Ovary (tissue), 3 donors: ENCODE results near the gene FAM53B.

Experiments used
- EP300 ChIP-seq: sonication (generic); formaldehyde crosslinking; IDR thresholded peaks from one replicate; pipeline ENCODE4 v1.6.1; 2017; ENCODE audit warnings: antibody characterized with exemption
- POLR2A ChIP-seq: fragments of 450-650 bp; IDR thresholded peaks from one replicate; pipeline ENCODE4 v1.6.1; 2017; ENCODE audit warnings: antibody characterized with exemption, mild to moderate bottlenecking, moderate library complexity
- TF ChIP-seq, protein P1 (sequence below), 3 donors: fragments of 450-650 bp in 2 of 3; fragments of 200-600 bp in 1 of 3; IDR thresholded peaks; one replicate each; pipeline versions ENCODE4 v1.5.1 to v1.8.0; 2016 to 2022; ENCODE audit warnings: antibody characterized with exemption in 3 of 3, mild to moderate bottlenecking in 1 of 3
- donor health status: DM: no; HTN: no; CAD: no.

DNA sequence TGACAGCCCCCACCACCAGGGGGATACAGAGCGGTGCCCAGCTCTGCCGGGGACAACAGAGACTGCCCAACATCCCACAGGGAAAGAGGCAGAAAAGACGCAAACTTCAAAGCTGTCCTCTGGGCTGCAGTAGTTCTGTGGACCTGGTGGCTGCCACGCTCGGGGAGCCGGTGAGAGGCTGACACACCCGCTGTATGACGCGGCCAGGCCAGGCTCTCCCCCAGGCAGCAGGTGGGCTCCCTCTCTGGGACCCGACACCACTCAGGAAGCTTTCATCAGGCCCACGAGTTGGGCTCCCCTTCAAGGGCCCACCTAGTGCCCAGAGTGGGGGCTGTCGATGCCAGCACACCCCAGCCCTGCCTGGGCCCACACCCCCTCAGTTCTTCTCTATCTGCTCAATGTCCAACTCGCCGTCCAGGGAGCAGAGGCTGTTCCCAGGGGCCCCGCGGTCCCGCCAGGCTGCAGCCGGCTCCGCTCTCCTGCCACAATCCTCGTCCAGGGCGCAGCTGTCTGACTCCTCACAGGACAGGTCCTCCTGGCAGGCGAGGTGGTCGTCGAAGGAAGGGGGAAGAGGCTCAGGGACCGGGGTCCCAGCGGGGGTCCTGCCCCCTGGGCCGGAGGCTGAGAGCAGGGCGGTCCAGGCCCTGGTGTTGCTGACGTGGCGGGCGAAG is 121.2 kb downstream of the FAM53B start:
- TF ChIP-seq, protein P1, sequence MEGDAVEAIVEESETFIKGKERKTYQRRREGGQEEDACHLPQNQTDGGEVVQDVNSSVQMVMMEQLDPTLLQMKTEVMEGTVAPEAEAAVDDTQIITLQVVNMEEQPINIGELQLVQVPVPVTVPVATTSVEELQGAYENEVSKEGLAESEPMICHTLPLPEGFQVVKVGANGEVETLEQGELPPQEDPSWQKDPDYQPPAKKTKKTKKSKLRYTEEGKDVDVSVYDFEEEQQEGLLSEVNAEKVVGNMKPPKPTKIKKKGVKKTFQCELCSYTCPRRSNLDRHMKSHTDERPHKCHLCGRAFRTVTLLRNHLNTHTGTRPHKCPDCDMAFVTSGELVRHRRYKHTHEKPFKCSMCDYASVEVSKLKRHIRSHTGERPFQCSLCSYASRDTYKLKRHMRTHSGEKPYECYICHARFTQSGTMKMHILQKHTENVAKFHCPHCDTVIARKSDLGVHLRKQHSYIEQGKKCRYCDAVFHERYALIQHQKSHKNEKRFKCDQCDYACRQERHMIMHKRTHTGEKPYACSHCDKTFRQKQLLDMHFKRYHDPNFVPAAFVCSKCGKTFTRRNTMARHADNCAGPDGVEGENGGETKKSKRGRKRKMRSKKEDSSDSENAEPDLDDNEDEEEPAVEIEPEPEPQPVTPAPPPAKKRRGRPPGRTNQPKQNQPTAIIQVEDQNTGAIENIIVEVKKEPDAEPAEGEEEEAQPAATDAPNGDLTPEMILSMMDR (IDR thresholded peaks at IDR 0.05) = no peak
- TF ChIP-seq POLR2A (no peak), EP300 (no peak)
